SJSA1 (cell line): ENCODE results near the gene ARHGEF10L. TPM values are rescaled to one million over a fixed set of nuclear protein-coding genes. Genes with fewer than 3 reads are reported as not detected.

Experiments used
- DNase-seq, 2 experiments: peaks; one replicate each; pipeline ENCODE4 v3.0.0-alpha.2; 2015 to 2020; ENCODE audit warnings: low spot score in 2 of 2, low read depth in 1 of 2
- H3K27ac ChIP-seq: fragments of 250-450 bp; sonication (Bioruptor Pico); 2 replicates; pipeline ENCODE4 v1.5.1; 2020; ENCODE audit warnings: mild to moderate bottlenecking, moderate library complexity
- H3K27me3 ChIP-seq: fragments of 250-450 bp; sonication (Bioruptor Pico); replicated peaks from 2 replicates; pipeline ENCODE4 v1.5.1; 2020; ENCODE audit warnings: mild to moderate bottlenecking, moderate library complexity
- H3K36me3 ChIP-seq: fragments of 250-450 bp; sonication (Bioruptor Pico); 2 replicates; pipeline ENCODE4 v1.5.1; 2020; ENCODE audit warnings: mild to moderate bottlenecking
- H3K4me1 ChIP-seq: fragments of 250-450 bp; sonication (Bioruptor Pico); replicated peaks from 2 replicates; pipeline ENCODE4 v1.6.1; 2021; ENCODE audit warnings: mild to moderate bottlenecking
- H3K4me3 ChIP-seq: fragments of 250-450 bp; sonication (Bioruptor Pico); 2 replicates; pipeline ENCODE4 v1.5.1; 2020; ENCODE audit warnings: mild to moderate bottlenecking
- H3K9me3 ChIP-seq: fragments of 250-450 bp; sonication (Bioruptor Pico); replicated peaks from 2 replicates; pipeline ENCODE4 v1.5.1; 2020; ENCODE audit warnings: mild to moderate bottlenecking
- total RNA-seq: library from RNA; depleted of rRNA; stranded (reverse); fragments of >200 nt; shearing (Covaris generic); gene quantifications from 2 replicates; pipeline ENCODE4 v1.2.3, GENCODE V29; 2014

ARHGEF10L gene
- total RNA-seq, 1 experiment from 2014 or later: 12.8 TPM

DNA sequence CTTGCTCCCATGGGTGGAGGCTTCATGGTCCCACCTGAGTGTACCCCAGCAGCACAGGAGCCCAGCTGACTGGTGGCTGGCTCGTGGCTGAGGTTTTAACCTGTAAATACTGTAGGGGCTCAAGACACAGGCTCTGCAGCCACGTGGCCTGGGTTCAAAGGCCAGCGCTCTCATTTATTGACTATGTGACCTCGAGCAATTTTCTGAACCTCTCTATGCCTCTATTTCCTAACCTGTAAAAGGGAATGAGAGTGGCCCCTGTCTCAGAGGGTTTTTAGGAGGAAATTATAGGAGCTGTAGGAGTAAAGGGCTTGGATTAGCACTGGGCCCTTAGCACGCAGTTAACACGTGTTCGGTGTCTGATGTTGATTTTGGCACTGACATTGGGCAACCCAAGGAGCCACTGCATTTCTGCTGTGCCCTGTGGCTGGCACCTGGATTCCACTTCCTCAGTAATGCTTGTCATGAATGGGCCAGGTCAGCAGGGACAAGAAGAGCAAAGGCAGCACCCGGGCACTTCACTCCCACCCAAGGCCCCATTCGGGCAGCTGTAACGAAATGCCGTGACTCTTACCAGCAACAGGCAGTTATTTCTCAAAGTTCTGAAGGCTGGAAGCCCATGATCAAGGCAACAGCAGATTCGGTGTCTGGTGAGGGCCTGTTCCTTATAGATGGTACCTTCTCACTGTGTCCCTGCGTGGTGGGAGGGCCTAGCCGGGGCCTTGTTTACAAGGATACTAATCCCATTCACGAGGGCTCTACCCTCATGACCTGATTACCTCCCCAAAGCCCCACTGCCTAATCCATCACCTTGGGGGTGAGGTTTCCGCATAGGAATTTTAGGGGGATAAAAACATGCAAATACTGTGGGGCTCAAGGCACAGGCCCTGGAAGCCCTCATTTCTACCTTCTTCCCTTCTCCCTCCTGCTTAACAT lies 25.2 kb downstream of the ARHGEF10L start:
- H3K9me3 ChIP-seq: no peaks in the 10 kb centered on the region
- H3K36me3 ChIP-seq: no peaks in the 10 kb centered on the region
- H3K4me1 ChIP-seq: peaks cover 23% of the 10 kb centered on the region
- no peak for DNase-seq
- no peaks in the 10 kb centered on the region for H3K27me3 ChIP-seq
- H3K27ac ChIP-seq: no peak overlapping the region
- no peak overlapping the region for H3K4me3 ChIP-seq

DNA sequence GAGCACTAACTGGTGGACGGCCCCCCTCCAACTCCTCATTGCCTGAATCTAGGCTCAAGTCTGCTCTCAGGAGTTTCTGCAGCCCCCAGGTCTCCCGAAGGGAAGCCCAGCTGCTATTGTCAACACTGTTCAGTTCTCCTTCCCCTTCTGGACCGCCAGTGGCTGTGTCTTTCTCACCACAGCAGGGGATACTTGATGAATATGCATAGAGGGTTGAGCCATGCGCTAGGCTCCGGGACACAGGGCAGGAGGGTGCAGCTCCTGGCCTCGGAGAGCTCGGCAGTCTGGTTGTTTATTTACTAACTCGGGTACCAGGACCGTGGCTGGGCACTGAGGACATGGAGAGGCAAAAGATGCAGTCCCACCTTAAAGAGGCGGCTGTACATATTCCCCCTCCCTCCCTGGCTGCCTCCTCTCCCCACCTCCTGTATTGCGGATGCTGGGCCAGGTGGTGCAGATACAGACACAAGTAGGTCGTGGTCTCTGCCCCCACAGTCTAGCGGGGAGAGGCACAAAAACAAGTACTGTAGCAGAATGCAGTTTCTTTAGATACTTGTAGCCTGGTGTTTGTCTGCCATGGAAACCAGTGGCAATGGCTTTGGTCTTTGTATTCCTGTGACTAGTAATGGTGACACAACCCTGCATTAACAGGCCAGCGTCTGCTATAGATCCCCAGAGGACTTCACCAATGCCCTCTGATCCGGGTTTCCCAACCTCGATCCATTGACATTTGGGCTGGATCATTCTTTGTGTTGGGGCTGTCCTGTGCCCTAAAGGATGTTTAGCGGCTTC lies 26.2 kb downstream of the ARHGEF10L start:
- Histone ChIP-seq H3K4me1 (peaks cover 32% of the 10 kb centered on the region), H3K27ac (no peak overlapping the region), H3K9me3 (no peaks in the 10 kb centered on the region), H3K27me3 (no peaks in the 10 kb centered on the region), H3K4me3 (no peak overlapping the region), H3K36me3 (no peaks in the 10 kb centered on the region)
- no peak for DNase-seq

DNA sequence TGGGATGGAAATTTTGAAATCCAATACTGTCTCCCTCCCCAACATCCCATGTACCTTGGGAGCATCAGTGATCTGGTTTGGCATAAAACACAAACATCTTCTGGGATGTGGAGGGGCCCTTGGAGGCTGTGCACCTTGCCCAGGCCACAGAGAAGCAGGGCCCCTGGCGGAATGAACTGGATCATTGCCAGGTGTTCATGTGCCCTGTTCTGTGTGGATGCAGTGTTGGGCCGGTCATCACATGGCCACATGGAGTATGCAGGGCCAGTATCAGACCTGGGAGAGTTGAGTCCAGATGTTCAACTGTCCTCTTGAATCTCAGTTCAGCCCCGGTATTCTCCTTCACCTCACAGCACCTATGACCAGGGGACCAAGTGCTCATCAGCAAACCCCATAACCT lies 26.9 kb downstream of the ARHGEF10L start:
- no peak for DNase-seq
- Histone ChIP-seq H3K4me1 (peaks cover 25% of the 10 kb centered on the region), H3K27me3 (no peaks in the 10 kb centered on the region), H3K9me3 (no peaks in the 10 kb centered on the region), H3K27ac (no peak overlapping the region), H3K36me3 (no peaks in the 10 kb centered on the region), H3K4me3 (no peak overlapping the region)

DNA sequence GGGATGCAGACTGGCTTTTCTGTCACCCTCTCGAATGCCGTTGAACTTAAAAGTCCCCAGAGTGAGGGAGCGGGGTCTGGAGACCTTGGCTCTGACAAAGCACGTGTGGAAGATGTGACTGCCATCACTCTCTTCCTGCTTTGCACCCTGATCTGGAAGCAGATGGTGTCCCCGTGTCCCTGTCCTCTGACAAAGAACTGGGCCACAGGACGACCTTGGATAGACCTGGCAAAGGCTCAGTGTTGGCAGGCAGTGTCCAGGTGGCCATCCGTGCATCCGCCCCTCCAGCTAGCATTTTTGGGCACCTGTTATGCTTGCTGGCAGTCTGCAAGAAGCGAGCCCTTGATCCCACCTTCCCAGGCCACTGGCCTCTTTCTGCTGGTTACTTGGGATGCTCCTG lies 27.4 kb downstream of the ARHGEF10L start:
- peaks cover 20% of the 10 kb centered on the region for H3K4me1 ChIP-seq
- H3K36me3 ChIP-seq: no peaks in the 10 kb centered on the region
- no peak overlapping the region for H3K4me3 ChIP-seq
- no peaks in the 10 kb centered on the region for H3K27me3 ChIP-seq
- H3K9me3 ChIP-seq: no peaks in the 10 kb centered on the region
- H3K27ac ChIP-seq: no peak overlapping the region
- no peak for DNase-seq

DNA sequence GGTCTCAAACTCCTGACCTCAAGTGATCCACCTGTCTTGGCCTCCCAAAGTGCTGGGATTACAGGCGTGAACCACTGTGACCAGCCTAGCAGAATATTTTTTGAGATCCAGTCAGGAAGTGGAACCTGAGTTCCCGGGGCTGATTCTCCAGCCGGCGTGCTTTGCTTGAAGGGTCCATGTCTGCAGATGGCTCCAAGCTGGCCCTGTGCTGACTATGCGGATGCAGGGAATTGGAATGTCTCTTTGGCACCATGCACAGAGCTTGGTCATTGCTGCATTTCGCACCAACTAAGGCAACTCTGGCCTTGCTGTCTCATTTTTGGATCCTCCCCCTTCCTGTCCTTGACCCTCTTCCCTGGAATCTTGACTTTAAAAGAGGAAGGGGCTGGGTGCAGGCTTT lies 28.1 kb downstream of the ARHGEF10L start:
- H3K27ac ChIP-seq: no peak overlapping the region

DNA sequence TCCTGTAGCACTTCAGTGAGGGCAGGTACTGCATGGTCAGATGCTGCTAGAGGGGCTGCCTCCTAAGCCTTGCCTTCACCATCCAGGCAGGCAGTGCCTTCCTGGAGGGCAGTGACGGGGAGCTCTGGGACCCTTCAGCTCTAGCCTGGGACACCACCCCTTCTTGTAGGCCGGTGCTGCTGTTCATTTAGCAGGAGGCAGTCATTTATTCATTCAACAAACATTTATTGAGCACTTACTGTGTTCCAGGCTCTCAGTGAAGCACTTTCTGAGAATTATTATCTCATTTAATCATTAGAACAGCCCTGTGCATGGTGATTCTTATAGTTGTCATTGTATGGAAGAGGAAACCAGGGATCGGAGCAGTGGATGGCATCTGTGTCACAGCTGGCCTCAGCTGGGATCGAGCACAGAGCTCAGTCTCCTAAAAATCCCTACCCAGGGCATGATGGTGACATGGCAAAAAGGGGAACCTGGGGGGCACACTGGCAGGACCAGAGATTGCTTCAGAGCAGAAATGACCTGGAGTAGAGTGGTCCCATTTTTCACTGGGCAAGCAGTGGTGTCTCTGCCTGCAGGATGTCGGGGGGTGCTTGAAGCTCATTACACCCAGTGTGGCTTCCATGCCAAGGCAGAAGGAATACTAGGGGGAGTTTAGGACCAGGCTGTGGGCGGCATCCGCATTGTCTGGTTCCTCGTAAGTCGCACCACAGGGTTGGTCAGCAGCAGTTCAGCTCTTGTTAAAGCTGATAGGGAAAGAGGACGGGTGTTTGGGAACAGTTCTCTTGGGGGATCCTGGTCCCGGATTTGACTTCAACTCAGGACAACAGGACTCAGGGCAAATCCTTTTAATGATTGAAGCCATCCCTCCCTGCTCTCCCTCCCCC lies 28.8 kb downstream of the ARHGEF10L start:
- no peak for DNase-seq
- H3K4me1 ChIP-seq: peaks cover 19% of the 10 kb centered on the region

More for the DNA sequence above, 28.1 kb downstream of the ARHGEF10L start:
- Histone ChIP-seq H3K36me3 (no peaks in the 10 kb centered on the region), H3K9me3 (no peaks in the 10 kb centered on the region), H3K4me3 (no peak overlapping the region), H3K4me1 (peaks cover 19% of the 10 kb centered on the region), H3K27me3 (no peaks in the 10 kb centered on the region)
- DNase-seq: no peak

DNA sequence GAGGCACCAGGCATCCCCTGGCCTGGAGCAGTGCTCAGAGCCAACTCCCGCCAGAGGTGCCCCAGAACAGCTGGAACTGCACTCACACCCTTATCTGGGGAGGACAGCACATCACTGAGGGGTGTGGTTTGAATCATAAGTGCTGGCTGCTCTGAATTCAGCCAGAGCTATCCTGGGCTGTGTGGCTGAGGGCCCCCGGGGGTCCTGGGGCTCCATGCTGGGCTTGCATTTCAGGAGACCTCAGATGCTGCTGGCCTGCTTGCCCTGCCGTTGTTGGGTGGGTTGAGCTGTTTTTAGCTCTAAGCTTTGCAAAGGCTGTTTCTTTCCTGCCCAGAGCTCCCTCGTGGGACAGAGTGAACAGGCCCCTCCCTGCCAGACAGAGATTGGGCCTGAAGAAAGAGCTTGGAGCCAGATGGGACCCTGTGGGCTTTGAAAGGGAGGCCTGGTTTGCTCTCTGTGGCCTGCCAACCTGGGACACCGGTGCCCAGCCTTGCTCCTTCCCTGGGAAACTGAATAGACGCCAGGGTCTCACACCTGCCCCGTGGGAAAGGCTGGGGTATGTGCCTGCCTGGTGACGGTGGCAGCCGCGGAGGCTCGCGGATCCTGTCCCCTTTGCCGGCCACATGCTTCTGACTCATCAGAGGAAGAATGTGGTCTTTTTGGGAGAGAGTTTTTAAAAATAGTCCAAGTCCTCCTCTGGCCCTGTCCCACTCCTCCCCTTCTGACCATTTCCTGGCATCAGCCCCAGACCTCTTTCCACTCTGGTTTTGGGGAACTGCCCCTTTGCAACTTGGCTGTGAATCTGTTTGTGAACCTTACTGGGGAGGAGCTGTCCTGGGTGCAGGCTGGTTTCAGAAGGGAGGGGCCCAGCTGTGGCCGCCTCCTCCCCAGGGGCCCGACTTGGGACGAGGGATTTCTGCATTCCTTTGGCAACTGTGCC lies 30.0 kb downstream of the ARHGEF10L start:
- H3K36me3 ChIP-seq: no peaks in the 10 kb centered on the region
- peak overlapping the region; percentile 92 for H3K27ac ChIP-seq
- H3K27me3 ChIP-seq: no peaks in the 10 kb centered on the region
- DNase-seq: peak; percentile 84 to 94
- no peaks in the 10 kb centered on the region for H3K9me3 ChIP-seq
- H3K4me1 ChIP-seq: peaks cover 19% of the 10 kb centered on the region
- no peak overlapping the region for H3K4me3 ChIP-seq

More for the DNA sequence above, 28.8 kb downstream of the ARHGEF10L start:
- no peaks in the 10 kb centered on the region for H3K9me3 ChIP-seq
- no peak overlapping the region for H3K4me3 ChIP-seq
- H3K27me3 ChIP-seq: no peaks in the 10 kb centered on the region
- no peak overlapping the region for H3K27ac ChIP-seq
- H3K36me3 ChIP-seq: no peaks in the 10 kb centered on the region

DNA sequence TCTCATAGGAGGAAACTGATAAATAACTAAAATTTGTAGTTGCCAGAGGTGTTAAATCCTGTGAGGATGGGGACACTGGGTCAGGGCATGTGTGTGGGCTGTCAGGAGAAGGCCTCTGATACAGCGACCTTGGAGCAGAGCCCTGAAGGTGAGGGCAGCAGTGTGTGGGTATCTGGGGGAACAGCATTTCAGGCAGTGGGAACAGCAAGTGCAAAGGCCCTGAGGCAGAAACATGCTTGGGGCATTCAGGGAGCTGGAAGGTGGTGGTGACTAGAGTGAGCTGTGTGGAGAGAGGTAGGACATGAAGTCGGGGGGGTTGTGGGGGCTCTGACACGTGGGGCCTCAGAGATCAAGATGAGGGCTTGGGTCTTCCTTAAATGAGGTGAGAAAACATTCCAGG lies 30.7 kb downstream of the ARHGEF10L start:
- Histone ChIP-seq H3K9me3 (no peaks in the 10 kb centered on the region), H3K4me1 (peaks cover 19% of the 10 kb centered on the region), H3K27me3 (no peaks in the 10 kb centered on the region), H3K4me3 (no peak overlapping the region), H3K27ac (peak overlapping the region; percentile 92), H3K36me3 (no peaks in the 10 kb centered on the region)
- DNase-seq: no peak

DNA sequence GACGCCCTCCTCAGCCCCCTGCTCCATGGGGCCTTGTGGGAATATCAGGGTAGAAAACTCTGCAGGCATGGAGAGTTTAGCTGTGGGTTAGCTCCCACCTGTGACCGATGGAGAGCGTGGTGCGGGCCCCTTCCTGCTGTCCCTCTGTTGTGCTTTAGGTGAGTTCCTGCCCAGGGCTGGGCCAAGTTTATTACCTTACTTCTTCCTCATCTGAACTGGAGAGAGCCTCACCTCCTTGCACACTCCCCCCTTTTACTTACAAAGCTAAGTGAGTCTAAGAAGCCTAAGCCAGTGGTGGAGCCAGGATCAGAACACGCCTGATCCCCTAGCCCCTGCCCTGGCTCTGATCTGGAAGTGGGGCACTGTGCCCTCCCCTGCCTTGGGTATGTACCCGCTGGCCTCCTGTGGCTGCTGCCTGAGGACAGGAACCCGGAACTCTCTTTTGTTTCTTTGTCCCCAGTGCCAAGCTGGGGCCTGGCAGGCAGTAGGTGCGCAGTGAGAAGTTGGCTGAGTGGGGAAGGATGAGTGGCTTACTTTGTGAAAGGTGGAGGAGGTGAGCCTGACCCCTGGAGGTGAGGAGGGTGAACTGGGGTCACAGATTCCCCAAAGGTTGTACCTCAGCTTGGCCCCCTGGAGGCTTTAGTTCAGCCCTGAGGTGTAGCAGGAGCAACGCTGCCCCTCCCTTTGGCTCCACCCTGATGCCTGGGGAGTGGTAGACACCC lies 32.9 kb downstream of the ARHGEF10L start:
- Histone ChIP-seq H3K27me3 (no peaks in the 10 kb centered on the region), H3K4me3 (no peak overlapping the region), H3K9me3 (no peaks in the 10 kb centered on the region), H3K27ac (no peak overlapping the region), H3K4me1 (peaks cover 19% of the 10 kb centered on the region), H3K36me3 (no peaks in the 10 kb centered on the region)
- DNase-seq: no peak

DNA sequence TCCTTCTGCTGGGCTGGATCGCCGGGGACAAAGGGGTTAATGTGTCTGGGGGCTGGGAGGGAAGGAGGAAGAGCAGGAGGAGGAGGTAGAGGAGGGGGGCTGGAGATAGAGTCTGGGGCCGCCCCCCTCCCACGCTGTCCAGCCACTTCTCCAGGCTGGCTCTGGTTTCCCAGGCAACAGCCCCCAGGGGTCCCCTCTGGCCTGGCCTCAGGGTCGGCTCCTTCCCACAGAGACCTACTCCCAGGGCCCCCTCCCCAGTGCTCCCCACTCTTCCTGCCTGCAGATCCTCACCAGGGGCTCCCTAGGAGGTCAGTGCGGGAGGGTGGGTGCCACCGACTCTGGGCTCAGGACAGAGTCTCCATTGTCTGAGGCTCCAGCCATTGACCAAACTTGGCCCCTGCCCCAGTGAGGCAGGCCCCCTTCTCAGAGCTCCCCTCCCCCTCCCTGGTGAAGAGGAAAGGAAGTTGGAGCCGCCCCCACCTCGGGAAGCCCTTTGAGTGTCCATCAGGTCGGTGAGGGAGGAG lies 34.1 kb downstream of the ARHGEF10L start:
- peaks cover 19% of the 10 kb centered on the region for H3K4me1 ChIP-seq
- no peak for DNase-seq
- H3K27me3 ChIP-seq: no peaks in the 10 kb centered on the region

DNA sequence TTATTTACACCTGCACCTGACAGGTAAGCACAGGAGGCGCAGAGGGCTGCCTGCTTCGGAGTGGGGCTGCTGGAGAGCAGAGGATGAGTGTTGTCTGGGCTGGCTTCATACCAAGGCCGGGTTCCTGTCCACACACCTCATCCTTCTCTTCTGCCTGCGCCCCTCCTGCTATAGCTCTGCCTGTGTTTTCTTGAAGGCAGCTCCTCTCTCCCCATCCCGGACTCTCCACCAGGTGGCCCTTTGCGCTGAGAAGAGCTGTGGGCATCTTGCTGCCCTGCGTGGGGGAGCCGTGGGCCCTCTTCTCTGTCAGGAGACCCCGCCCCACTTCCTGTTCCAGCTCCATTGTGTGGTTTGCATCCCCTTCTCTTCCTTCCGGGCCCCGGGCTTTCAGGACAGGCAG lies 35.0 kb downstream of the ARHGEF10L start:
- Histone ChIP-seq H3K4me1 (peaks cover 11% of the 10 kb centered on the region), H3K9me3 (no peaks in the 10 kb centered on the region)
- DNase-seq: no peak

More for the DNA sequence above, 34.1 kb downstream of the ARHGEF10L start:
- Histone ChIP-seq H3K27ac (no peak overlapping the region), H3K4me3 (no peak overlapping the region), H3K36me3 (no peaks in the 10 kb centered on the region), H3K9me3 (no peaks in the 10 kb centered on the region)

More for the DNA sequence above, 35.0 kb downstream of the ARHGEF10L start:
- Histone ChIP-seq H3K36me3 (no peaks in the 10 kb centered on the region), H3K4me3 (no peak overlapping the region), H3K27me3 (no peaks in the 10 kb centered on the region), H3K27ac (no peak overlapping the region)
